Upper lobe of right lung (tissue), 1 donor: ENCODE measurements around the gene NTF3. TPM values are rescaled to one million over a fixed set of nuclear protein-coding genes. Genes with fewer than 3 reads are reported as not detected.

ENCODE experiments used
- ATAC-seq: fragments of 200-7000 bp; cut with Tn5 transposase; one replicate; pipeline ENCODE4 v1.9.1; 2020; ENCODE audit warnings: mild to moderate bottlenecking, moderate library complexity
- DNase-seq: peaks from one replicate; pipeline ENCODE4 v3.0.0-alpha.2; 2020
- H3K27ac ChIP-seq: fragments of 200-600 bp; one replicate; pipeline ENCODE4 v1.8.0; 2022
- H3K27me3 ChIP-seq: fragments of 200-600 bp; one replicate; pipeline ENCODE4 v1.8.0; 2022; ENCODE audit warnings: mild to moderate bottlenecking
- H3K36me3 ChIP-seq: fragments of 200-600 bp; one replicate; pipeline ENCODE4 v1.8.0; 2022
- H3K4me1 ChIP-seq: fragments of 200-600 bp; one replicate; pipeline ENCODE4 v1.8.0; 2022
- H3K4me3 ChIP-seq: fragments of 200-600 bp; one replicate; pipeline ENCODE4 v1.8.0; 2022; ENCODE audit warnings: mild to moderate bottlenecking
- H3K9me3 ChIP-seq: fragments of 200-600 bp; one replicate; pipeline ENCODE4 v1.8.0; 2022
- CTCF ChIP-seq: fragments of 200-600 bp; IDR thresholded peaks from one replicate; pipeline ENCODE4 v1.8.0; 2022; ENCODE audit warnings: antibody characterized with exemption
- intact Hi-C: fragments of 100-400 bp; cut with DNase I; formaldehyde crosslinking; loops from one replicate; pipeline ENCODE4 v1.11.0; 2022
- total RNA-seq: library from RNA; stranded (reverse); fragmentation: NEBNext Ultra II Directional; extraction: Animal tissue kit (Norgen Biotek cat#: 25700); gene quantifications from one replicate; pipeline ENCODE4 v1.2.1, GENCODE V29; 2021
- donor health status: DM: no; HTN: yes; CAD: no; lungs with severe emphysema.

Gene NTF3
- total RNA-seq, 1 donor from 2014 or later: 0.93 TPM

- DNase-seq (no peak), ATAC-seq (no peak)
Measured at GRCh38 chr12:5510251-5510805, 78.4 kb downstream of the NTF3 start.

DNA sequence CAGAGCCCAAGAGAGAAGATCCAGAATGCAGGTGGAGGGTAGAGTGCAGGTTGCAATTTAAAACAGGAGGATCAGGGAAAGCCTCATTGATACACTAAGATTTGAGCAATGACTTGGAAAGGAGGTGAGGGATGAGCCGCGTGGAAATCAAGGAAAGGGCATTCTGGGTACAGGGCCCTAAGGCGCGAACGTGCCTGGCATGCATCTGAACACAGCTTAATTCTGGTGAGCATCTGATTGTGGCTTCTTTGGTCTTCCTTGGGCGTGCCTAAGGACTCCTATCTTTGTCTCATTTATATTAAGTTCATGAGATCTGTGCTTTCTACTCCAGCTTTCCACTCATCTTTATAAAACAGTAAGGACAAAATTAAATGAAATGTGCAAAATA is 79.3 kb downstream of the NTF3 start:
- Histone ChIP-seq H3K9me3 (no peaks in the 10 kb centered on the region), H3K36me3 (no peaks in the 10 kb centered on the region), H3K4me3 (no peak overlapping the region), H3K27me3 (no peaks in the 10 kb centered on the region), H3K4me1 (peaks cover 10% of the 10 kb centered on the region), H3K27ac (no peak overlapping the region)
- no peak for DNase-seq
- ATAC-seq: no peak
- no peak for TF ChIP-seq CTCF
- intact Hi-C loops: no loop called here

More at GRCh38 chr12:5510251-5510805, 78.4 kb downstream of the NTF3 start:
- intact Hi-C loops: no loop called here
- Histone ChIP-seq H3K27me3 (no peaks in the 10 kb centered on the region), H3K4me3 (no peak overlapping the region), H3K36me3 (no peaks in the 10 kb centered on the region), H3K27ac (no peak overlapping the region), H3K9me3 (no peaks in the 10 kb centered on the region), H3K4me1 (peaks cover 10% of the 10 kb centered on the region)
- no peak for TF ChIP-seq CTCF

- no peak for DNase-seq
- no peak overlapping the region for H3K27ac ChIP-seq
- no peaks in the 10 kb centered on the region for H3K27me3 ChIP-seq
- H3K9me3 ChIP-seq: no peaks in the 10 kb centered on the region
- H3K4me1 ChIP-seq: peaks cover 10% of the 10 kb centered on the region
- intact Hi-C loops: no loop called here
- ATAC-seq: peak; percentile 45
- H3K36me3 ChIP-seq: no peaks in the 10 kb centered on the region
- TF ChIP-seq CTCF: peak; percentile 55
- H3K4me3 ChIP-seq: no peak overlapping the region
Measured at GRCh38 chr12:5511644-5512600, 80.0 kb downstream of the NTF3 start.

DNA sequence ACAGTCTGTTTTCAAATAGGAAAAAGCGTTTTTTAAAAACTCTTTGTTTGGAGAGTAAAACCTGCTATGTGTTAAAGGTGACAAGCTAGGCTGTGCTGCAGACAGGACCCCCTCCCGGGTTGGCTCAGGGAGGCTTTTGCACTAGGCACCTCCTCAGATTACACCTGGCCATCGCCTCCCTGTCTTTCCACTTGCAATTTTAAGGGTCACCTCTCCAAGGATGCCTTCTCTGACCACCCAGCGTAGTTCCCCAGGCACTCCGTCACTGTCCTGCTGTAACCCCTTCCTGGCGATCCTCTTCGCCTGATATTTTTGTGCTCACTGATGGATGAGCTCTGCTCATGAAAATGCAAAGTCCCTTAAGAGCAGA is 80.7 kb downstream of the NTF3 start:
- TF ChIP-seq CTCF: no peak
- Histone ChIP-seq H3K27ac (no peak overlapping the region), H3K4me1 (peaks cover 10% of the 10 kb centered on the region), H3K4me3 (no peak overlapping the region), H3K27me3 (no peaks in the 10 kb centered on the region), H3K36me3 (no peaks in the 10 kb centered on the region), H3K9me3 (no peaks in the 10 kb centered on the region)
- no peak for DNase-seq
- intact Hi-C loops: no loop called here
- no peak for ATAC-seq

- TF ChIP-seq CTCF: no peak
- Histone ChIP-seq H3K27ac (no peak overlapping the region), H3K4me1 (peaks cover 10% of the 10 kb centered on the region), H3K9me3 (no peaks in the 10 kb centered on the region), H3K27me3 (no peaks in the 10 kb centered on the region), H3K36me3 (no peaks in the 10 kb centered on the region), H3K4me3 (no peak overlapping the region)
- intact Hi-C loops: no loop called here
- DNase-seq (no peak), ATAC-seq (no peak)
Measured at GRCh38 chr12:5513406-5513805, 81.5 kb downstream of the NTF3 start.
